Activated CD8-positive, alpha-beta T cell treated with anti-CD3 and anti-CD28 coated beads for 36 hours (primary cell): ENCODE data around the gene ACTMAP. TPM values are rescaled to one million over a fixed set of nuclear protein-coding genes. Genes with fewer than 3 reads are reported as not detected.

Source experiments
- ATAC-seq: fragments of 200-7000 bp; cut with Tn5 transposase; one replicate; pipeline ENCODE4 v1.10.0; 2021; ENCODE audit warnings: mild to moderate bottlenecking, moderate library complexity
- CTCF ChIA-PET: fragments of 350-600 bp; sonication (Branson Sonifier 250); formaldehyde crosslinking; loops from one replicate; lab custom pipeline; 2021; ENCODE audit warnings: antibody characterized with exemption; lab: Charles Lee
- POLR2A ChIA-PET: fragments of 350-600 bp; sonication (Branson Sonifier 250); formaldehyde crosslinking; loops from one replicate; lab custom pipeline; 2021; ENCODE audit warnings: antibody characterized with exemption; lab: Charles Lee
- DNase-seq: peaks from one replicate; pipeline ENCODE4 v3.0.0-alpha.2; 2020
- H3K27ac Mint-ChIP-seq: one replicate; pipeline ENCODE4 v1.8.0; 2021; ENCODE audit warnings: mild to moderate bottlenecking, mixed read lengths
- H3K27me3 Mint-ChIP-seq: one replicate; pipeline ENCODE4 v1.8.0; 2021; ENCODE audit warnings: mixed read lengths
- H3K36me3 Mint-ChIP-seq: one replicate; pipeline ENCODE4 v1.8.0; 2021; ENCODE audit warnings: low read depth, mixed read lengths
- H3K4me1 Mint-ChIP-seq: one replicate; pipeline ENCODE4 v1.8.0; 2021; ENCODE audit warnings: low read depth, mixed read lengths
- H3K4me3 Mint-ChIP-seq: one replicate; pipeline ENCODE4 v1.8.0; 2021; ENCODE audit warnings: mild to moderate bottlenecking, moderate library complexity, mixed read lengths
- H3K9me3 Mint-ChIP-seq: one replicate; pipeline ENCODE4 v1.8.0; 2021; ENCODE audit warnings: mixed read lengths
- intact Hi-C: fragments of 100-400 bp; cut with micrococcal nuclease; formaldehyde crosslinking; loops from one replicate; pipeline ENCODE4 v1.10.0; 2022
- total RNA-seq, 2 experiments: library from RNA; stranded (reverse); gene quantifications; one replicate each; pipeline ENCODE4 v1.2.3, GENCODE V29; 2021
- TF ChIP-seq, protein P1 (sequence below): fragments of 200-600 bp; IDR thresholded peaks from one replicate; pipeline ENCODE4 v1.8.0; 2022; ENCODE audit warnings: antibody characterized with exemption, mild to moderate bottlenecking

The ACTMAP gene
- total RNA-seq, 2 experiments from 2014 or later: 12.8 to 14.2 TPM

DNA sequence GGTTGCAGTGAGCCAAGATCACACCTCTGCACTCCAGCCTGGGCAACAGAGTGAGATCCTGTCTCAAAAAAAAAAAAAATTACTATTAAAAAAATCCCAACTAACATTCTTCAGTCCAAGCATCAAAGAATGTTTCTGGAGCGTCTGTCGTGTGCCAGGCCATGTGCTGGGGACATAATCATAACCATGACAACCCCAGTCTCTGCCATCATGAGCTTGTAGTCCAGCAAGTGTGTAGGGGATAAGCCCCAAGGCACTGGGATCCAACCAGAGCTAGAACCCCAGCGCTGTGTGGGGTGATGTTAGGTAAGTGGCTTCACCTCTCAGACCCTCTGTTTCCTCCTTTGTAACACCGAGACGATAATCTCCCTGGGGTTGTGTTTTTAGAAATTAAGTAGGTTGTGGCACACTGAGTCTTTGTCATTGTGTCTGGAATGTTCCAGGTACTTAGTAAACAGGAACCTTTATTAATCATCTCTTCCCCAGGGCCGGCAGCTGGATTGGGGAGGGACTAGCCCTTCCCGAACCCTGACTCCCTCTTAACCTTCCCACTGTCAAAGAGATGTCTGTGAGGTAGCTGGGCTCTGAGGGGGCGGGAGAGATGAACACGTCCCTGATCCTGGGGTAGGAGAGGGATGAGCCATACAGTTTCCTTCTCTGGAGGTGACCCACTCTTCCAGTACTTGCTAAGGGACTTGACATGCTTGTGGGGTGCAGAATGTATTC is 28.2 kb downstream of the ACTMAP start:
- ATAC-seq (no peak), DNase-seq (no peak)
- H3K9me3 Mint-ChIP-seq: no peaks in the 10 kb centered on the region
- POLR2A ChIA-PET: interaction anchor here (0.8 to 0.9 kb wide), 2 partner anchors 19 to 48 kb away, joined by 3 to 4 read pairs; no protein-coding TSS in a partner anchor
- H3K36me3 Mint-ChIP-seq: peaks cover 31% of the 10 kb centered on the region
- CTCF ChIA-PET: interaction anchor here (0.6 to 2.4 kb wide), 4 partner anchors 22 to 87 kb away, joined by 3 to 8 read pairs (median 4); no protein-coding TSS in a partner anchor
- no peak overlapping the region for H3K4me3 Mint-ChIP-seq
- H3K27ac Mint-ChIP-seq: no peak overlapping the region
- intact Hi-C loops: no loop called here
- peaks cover 40% of the 10 kb centered on the region for H3K4me1 Mint-ChIP-seq
- no peaks in the 10 kb centered on the region for H3K27me3 Mint-ChIP-seq
- TF ChIP-seq, protein P1, sequence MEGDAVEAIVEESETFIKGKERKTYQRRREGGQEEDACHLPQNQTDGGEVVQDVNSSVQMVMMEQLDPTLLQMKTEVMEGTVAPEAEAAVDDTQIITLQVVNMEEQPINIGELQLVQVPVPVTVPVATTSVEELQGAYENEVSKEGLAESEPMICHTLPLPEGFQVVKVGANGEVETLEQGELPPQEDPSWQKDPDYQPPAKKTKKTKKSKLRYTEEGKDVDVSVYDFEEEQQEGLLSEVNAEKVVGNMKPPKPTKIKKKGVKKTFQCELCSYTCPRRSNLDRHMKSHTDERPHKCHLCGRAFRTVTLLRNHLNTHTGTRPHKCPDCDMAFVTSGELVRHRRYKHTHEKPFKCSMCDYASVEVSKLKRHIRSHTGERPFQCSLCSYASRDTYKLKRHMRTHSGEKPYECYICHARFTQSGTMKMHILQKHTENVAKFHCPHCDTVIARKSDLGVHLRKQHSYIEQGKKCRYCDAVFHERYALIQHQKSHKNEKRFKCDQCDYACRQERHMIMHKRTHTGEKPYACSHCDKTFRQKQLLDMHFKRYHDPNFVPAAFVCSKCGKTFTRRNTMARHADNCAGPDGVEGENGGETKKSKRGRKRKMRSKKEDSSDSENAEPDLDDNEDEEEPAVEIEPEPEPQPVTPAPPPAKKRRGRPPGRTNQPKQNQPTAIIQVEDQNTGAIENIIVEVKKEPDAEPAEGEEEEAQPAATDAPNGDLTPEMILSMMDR: no peak

DNA sequence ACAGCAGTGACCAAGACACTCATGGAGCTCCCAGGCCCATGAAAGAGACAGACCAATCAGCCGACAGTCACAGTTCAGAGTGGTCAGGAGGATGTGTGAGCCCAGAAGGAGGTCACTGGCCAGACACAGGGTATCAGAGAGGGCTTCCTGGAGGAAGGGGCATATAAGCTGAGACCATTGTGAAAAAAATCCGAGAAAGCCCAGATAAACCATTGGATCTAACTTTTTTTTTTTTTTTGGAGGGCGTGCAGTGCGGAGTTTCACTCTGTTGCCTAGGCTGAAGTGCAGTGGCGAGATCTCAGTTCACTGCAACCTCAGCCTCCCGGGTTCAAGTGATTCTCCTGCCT is 29.2 kb downstream of the ACTMAP start:
- Mint-ChIP-seq H3K36me3 (peaks cover 27% of the 10 kb centered on the region), H3K9me3 (no peaks in the 10 kb centered on the region), H3K27ac (no peak overlapping the region), H3K4me3 (no peak overlapping the region), H3K27me3 (no peaks in the 10 kb centered on the region), H3K4me1 (peaks cover 40% of the 10 kb centered on the region)
- DNase-seq (no peak), ATAC-seq (no peak)
- CTCF ChIA-PET: interaction anchor here (0.8 to 2.4 kb wide), 3 partner anchors 58 to 86 kb away, joined by 3 to 8 read pairs (median 3); no protein-coding TSS in a partner anchor
- intact Hi-C loops: no loop called here
- TF ChIP-seq, protein P1: no peak
- POLR2A ChIA-PET: interaction anchor here (0.6 kb wide), 1 partner anchor 46 kb away, joined by 3 read pairs; no protein-coding TSS in a partner anchor

DNA sequence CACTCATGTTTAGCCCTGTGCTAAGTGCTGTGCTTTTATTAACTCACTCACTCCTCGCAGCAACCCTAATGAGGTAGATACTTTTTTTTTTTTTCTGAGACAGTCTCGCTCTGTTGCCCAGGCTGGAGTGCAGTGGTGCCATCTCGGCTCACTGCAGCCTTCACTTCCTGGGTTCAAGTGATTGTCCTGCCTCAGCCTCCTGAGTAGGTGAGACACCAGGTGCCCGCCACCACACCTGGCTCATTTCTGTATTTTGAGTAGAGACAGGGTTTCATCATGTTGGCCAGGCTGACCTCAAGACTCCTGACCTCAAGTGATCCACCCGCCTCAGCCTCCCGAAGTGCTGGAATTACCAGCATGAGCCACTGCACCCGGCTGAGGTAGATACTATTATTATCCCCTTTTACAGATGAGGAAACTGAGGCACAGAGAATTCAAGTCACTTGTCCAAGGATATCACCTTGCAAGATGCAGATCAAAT is 30.8 kb downstream of the ACTMAP start:
- Mint-ChIP-seq H3K9me3 (no peaks in the 10 kb centered on the region), H3K4me3 (peak overlapping the region; percentile 82), H3K27me3 (no peaks in the 10 kb centered on the region), H3K4me1 (peaks cover 53% of the 10 kb centered on the region), H3K36me3 (peaks cover 18% of the 10 kb centered on the region), H3K27ac (no peak overlapping the region)
- ChIA-PET POLR2A (no interaction called here), CTCF (interaction anchor here (1.0 kb wide), 1 partner anchor 87 kb away, joined by 3 read pairs; no protein-coding TSS in a partner anchor)
- no peak for ATAC-seq
- DNase-seq: no peak
- TF ChIP-seq, protein P1: no peak
- intact Hi-C loops: loop anchor here (5.0 kb wide), 2 partner anchors 33 to 57 kb away; partner anchors contain the start of genes ACTMAP and SNRPA

DNA sequence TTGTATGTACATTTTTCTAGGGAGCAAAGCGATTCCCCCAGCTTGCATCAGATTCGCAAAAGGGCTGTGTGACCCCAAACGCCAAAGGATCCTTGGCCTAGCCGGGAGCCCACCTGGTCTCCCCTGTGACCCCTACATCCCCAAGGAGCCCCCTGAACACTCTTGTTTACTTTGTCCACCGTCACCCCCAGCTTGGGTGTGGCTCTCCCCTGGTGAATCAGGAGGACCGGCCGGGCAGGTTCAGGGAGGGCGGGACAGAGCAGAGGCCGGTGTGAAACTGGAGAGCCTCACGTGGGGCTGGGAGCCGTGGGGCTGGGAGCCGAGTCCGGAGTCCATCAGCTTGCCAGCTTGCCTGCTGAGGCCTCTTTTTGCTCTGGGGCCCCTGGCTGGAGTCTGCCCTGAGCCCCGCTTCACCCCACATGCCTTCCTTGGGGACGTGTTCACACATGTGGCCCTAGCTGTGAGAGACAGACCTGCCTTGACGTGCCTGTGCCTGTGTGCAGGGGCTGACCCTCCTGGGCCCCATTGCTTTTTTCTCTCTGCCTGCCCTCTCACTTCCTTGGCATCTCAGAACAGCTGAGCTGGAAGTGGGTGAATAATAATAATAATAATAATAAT is 31.4 kb downstream of the ACTMAP start:
- intact Hi-C loops: loop anchor here (5.0 kb wide), 2 partner anchors 33 to 57 kb away; partner anchors contain the start of genes ACTMAP and SNRPA
- peak overlapping the region; percentile 82 for H3K27ac Mint-ChIP-seq
- H3K4me3 Mint-ChIP-seq: peak overlapping the region; percentile 82
- H3K9me3 Mint-ChIP-seq: no peaks in the 10 kb centered on the region
- peaks cover 15% of the 10 kb centered on the region for H3K36me3 Mint-ChIP-seq
- DNase-seq: peak; percentile 35
- ATAC-seq: no peak
- no peaks in the 10 kb centered on the region for H3K27me3 Mint-ChIP-seq
- CTCF ChIA-PET: interaction anchor here (1.0 kb wide), 1 partner anchor 88 kb away, joined by 3 read pairs; no protein-coding TSS in a partner anchor
- TF ChIP-seq, protein P1: no peak
- POLR2A ChIA-PET: no interaction called here
- H3K4me1 Mint-ChIP-seq: peaks cover 56% of the 10 kb centered on the region
